GM19452 (cell line): ENCODE data around the gene TOE1.
"Not testable (repeated sequence)": the region's sequence is repeated elsewhere in the genome, so short reads cannot be mapped to it uniquely, and the experiment has no call there.

ENCODE experiments used
- ATAC-seq: cut with Tn5 transposase; IDR thresholded peaks from one replicate; pipeline ENCODE4 v1.9.1; 2021; ENCODE audit not compliant: unreplicated experiment

Gene TOE1

GRCh38 chr1:45354838-45355237 lies 14.9 kb downstream of the TOE1 start:
- no peak for ATAC-seq

- no peak for ATAC-seq
These were observed 15.7 kb downstream of the TOE1 start for GRCh38 chr1:45355683-45356082.

GRCh38 chr1:45356186-45356585 lies 16.2 kb downstream of the TOE1 start:
- ATAC-seq, result no peak

GRCh38 chr1:45359882-45360513 lies 20.0 kb downstream of the TOE1 start:
- ATAC-seq, result no peak

- not testable (repeated sequence) for ATAC-seq
These were observed 21.0 kb downstream of the TOE1 start for GRCh38 chr1:45360981-45361380.

GRCh38 chr1:45364294-45364693 lies 24.3 kb downstream of the TOE1 start:
- ATAC-seq, result no peak

- peak; percentile 67 for ATAC-seq
These were observed 25.1 kb downstream of the TOE1 start for GRCh38 chr1:45365051-45365450.

GRCh38 chr1:45370575-45370974 lies 30.6 kb downstream of the TOE1 start:
- ATAC-seq, result no peak

GRCh38 chr1:45373573-45373972 lies 33.6 kb downstream of the TOE1 start:
- no peak for ATAC-seq

GRCh38 chr1:45375104-45376090 lies 35.4 kb downstream of the TOE1 start:
- ATAC-seq, result no peak

GRCh38 chr1:45378184-45378583 lies 38.2 kb downstream of the TOE1 start:
- no peak for ATAC-seq

GRCh38 chr1:45379524-45379923 lies 39.6 kb downstream of the TOE1 start:
- ATAC-seq, result no peak

GRCh38 chr1:45380125-45380524 lies 40.2 kb downstream of the TOE1 start:
- no peak for ATAC-seq

- no peak for ATAC-seq
These were observed 40.8 kb downstream of the TOE1 start for GRCh38 chr1:45380730-45381129.

- ATAC-seq, result no peak
These were observed 41.3 kb downstream of the TOE1 start for GRCh38 chr1:45381243-45381642.

- ATAC-seq, result no peak
These were observed 43.2 kb downstream of the TOE1 start for GRCh38 chr1:45383191-45383590.

GRCh38 chr1:45384213-45384612 lies 44.2 kb downstream of the TOE1 start:
- ATAC-seq, result not testable (repeated sequence)

GRCh38 chr1:45385302-45385701 lies 45.3 kb downstream of the TOE1 start:
- no peak for ATAC-seq

GRCh38 chr1:45386219-45386618 lies 46.2 kb downstream of the TOE1 start:
- ATAC-seq, result no peak
